K562 (cell line): Measurements from ENCODE around the gene SIK1. TPM values are rescaled to one million over a fixed set of nuclear protein-coding genes. Genes with fewer than 3 reads are reported as not detected.
"Not testable (repeated sequence)": the region's sequence is repeated elsewhere in the genome, so short reads cannot be mapped to it uniquely, and the experiment has no call there.

Experiments
- ATAC-seq: fragments of 200-7000 bp; cut with Tn5 transposase; 3 replicates; pipeline ENCODE4 v1.9.1; 2020; ENCODE audit warnings: moderate library complexity
- BruUV-seq: library from RNA; stranded (reverse); fragments of 400-500 nt; replicated peaks from 2 replicates; lab custom pipeline; 2021; lab: Mats Ljungman, UMichigan
- CTCF ChIA-PET: fragments of 300-600 bp; formaldehyde crosslinking; extraction: SDS; loops from one replicate; lab custom pipeline; 2021; ENCODE audit warnings: low intra/inter-chr PET ratio; lab: Yijun Ruan, JAX
- POLR2A ChIA-PET: fragments of 300-600, 350-650 bp; sonication (Branson Sonifier 250); formaldehyde crosslinking; extraction: SDS; loops from one replicate; lab custom pipeline; 2021; ENCODE audit warnings: antibody characterized with exemption, inconsistent platforms; lab: Yijun Ruan, JAX
- DNase-seq, 4 experiments: peaks; one replicate each; pipeline versions ENCODE4 v3.0.0 to v3.0.0-alpha.2; 2011 to 2018; ENCODE audit warnings: low spot score in 3 of 4, mixed read lengths in 3 of 4; ENCODE audit errors: extremely low read depth in 1 of 4
- FAIRE-seq: peaks from 2 replicates; lab custom pipeline; 2011; peaks lifted over from hg19 to GRCh38; lab: Jason Lieb, UNC
- H2AFZ ChIP-seq: 2 replicates; pipeline ENCODE4 v1.6.0; 2011; ENCODE audit warnings: low read depth, low read length, control low read depth, inconsistent platforms
- H3K27ac ChIP-seq: fragments of 200-600 bp; 3 replicates; pipeline ENCODE4 v1.8.0; 2011; ENCODE audit warnings: low read depth, mild to moderate bottlenecking, control low read depth, inconsistent platforms, low read length, moderate library complexity, mixed read lengths; ENCODE audit errors: extremely low read depth
- H3K27me3 ChIP-seq, 2 experiments: fragments of 300-600 bp in 1 of 2; 2 replicates in 1 of 2; 3 replicates in 1 of 2; pipeline versions ENCODE4 v1.6.0 to v1.8.0; 2011; ENCODE audit warnings: inconsistent platforms in 2 of 2, low read length in 2 of 2, mild to moderate bottlenecking in 1 of 2, mixed read lengths in 1 of 2, moderate library complexity in 1 of 2; ENCODE audit not compliant: control insufficient read depth in 2 of 2, insufficient read depth in 2 of 2
- H3K36me3 ChIP-seq: fragments of 300-600 bp; 3 replicates; pipeline ENCODE4 v1.8.0; 2011; ENCODE audit warnings: mild to moderate bottlenecking, low read length, inconsistent platforms; ENCODE audit not compliant: control insufficient read depth, insufficient read depth
- H3K4me1 ChIP-seq, 2 experiments: fragments of 200-600 bp in 1 of 2; replicated peaks in 1 of 2; 2 replicates in 1 of 2; 3 replicates in 1 of 2; pipeline versions ENCODE4 v1.5.1 to v1.8.0; 2011; ENCODE audit warnings: inconsistent platforms in 2 of 2, low read length in 2 of 2, mild to moderate bottlenecking in 1 of 2, mixed read lengths in 1 of 2, moderate library complexity in 1 of 2; ENCODE audit not compliant: control insufficient read depth in 2 of 2, insufficient read depth in 2 of 2
- H3K4me2 ChIP-seq: 2 replicates; pipeline ENCODE4 v1.6.1; 2011; ENCODE audit warnings: low read length, control low read depth, inconsistent platforms, mixed read lengths; ENCODE audit not compliant: insufficient read depth
- H3K4me3 ChIP-seq: fragments of 200-600 bp; sonication (generic), shearing (Covaris generic); 2 replicates; pipeline ENCODE4 v1.5.1; 2016; ENCODE audit warnings: control low read depth, inconsistent platforms
- H3K79me2 ChIP-seq: fragments of 200-600 bp; 3 replicates; pipeline ENCODE4 v1.8.0; 2011; ENCODE audit warnings: low read length, inconsistent platforms; ENCODE audit not compliant: control insufficient read depth, insufficient read depth
- H3K9ac ChIP-seq, 2 experiments: 2 replicates each; pipeline versions ENCODE4 v1.6.0 to v1.6.1; 2011; ENCODE audit warnings: low read depth in 2 of 2, low read length in 2 of 2, control low read depth in 1 of 2, inconsistent platforms in 1 of 2, mild to moderate bottlenecking in 1 of 2, mixed read lengths in 1 of 2; ENCODE audit not compliant: insufficient read depth in 1 of 2
- H3K9me1 ChIP-seq: one replicate; pipeline ENCODE4 v1.6.0; 2011; ENCODE audit warnings: inconsistent platforms, mild to moderate bottlenecking, low read length, moderate library complexity; ENCODE audit not compliant: control insufficient read depth, insufficient read depth
- H3K9me3 ChIP-seq: replicated peaks from 2 replicates; pipeline ENCODE4 v1.5.1; 2011; ENCODE audit warnings: low read depth, low read length, inconsistent platforms; ENCODE audit not compliant: control insufficient read depth, insufficient read depth
- H4K20me1 ChIP-seq: replicated peaks from 2 replicates; pipeline ENCODE4 v1.6.1; 2011; ENCODE audit warnings: low read length, inconsistent platforms, mixed read lengths; ENCODE audit not compliant: control insufficient read depth, insufficient read depth
- WGBS: fragments of 100-300 bp; shearing (Covaris generic); methylation state at CpG from one replicate; pipeline ENCODE4 v1.1.6; 2016; ENCODE audit warnings: low coverage, mixed read lengths; ENCODE audit not compliant: insufficient coverage; ENCODE audit errors: missing lambda C conversion rate; 5-methylcytosine and 5-hydroxymethylcytosine counted together
- in situ Hi-C: fragments of 300-500 bp; cut with MboI; formaldehyde crosslinking; loops from 4 replicates; pipeline ENCODE4 v1.15.0; 2018; ENCODE audit warnings: inconsistent platforms, mixed read lengths
- intact Hi-C: fragments of 100-400 bp; cut with micrococcal nuclease; formaldehyde crosslinking; loops from 2 replicates; pipeline ENCODE4 v1.14.2; 2022
- polyA plus RNA-seq, 8 experiments: library from polyadenylated mRNA; depleted of rRNA in 4 of 8; stranded (reverse) in 5 of 8; unstranded in 3 of 8; fragments of >200 nt; fragmentation: Nextera tagmentation in 2 of 8; fragmentation: Illumina TruSeq in 1 of 8; extraction: Ambion mirVana in 2 of 8; extraction: Trizol in 1 of 8; gene quantifications; 2 replicates each; pipeline versions ENCODE4 v1.2.1 to v1.2.3, GENCODE V29; 2011 to 2014; ENCODE audit warnings: inconsistent platforms in 1 of 8, missing spikeins in 1 of 8
- total RNA-seq, 7 experiments: library from RNA; depleted of rRNA in 6 of 7; stranded (reverse); fragments of >200 nt in 6 of 7; fragmentation: Illumina TruSeq in 2 of 7; extraction: Trizol in 2 of 7; gene quantifications; 2 replicates each; pipeline versions ENCODE4 v1.2.1 to v1.2.3, GENCODE V29; 2011 to 2021; ENCODE audit warnings: low replicate concordance in 1 of 7

SIK1 gene
- total and polyA plus RNA-seq, 9 of the 15 experiments (the other 6 are each of a cell fraction or from before 2014, with no cell fraction given): 0.45 to 4.3 (median 1.8) TPM; not detected in 2

DNA sequence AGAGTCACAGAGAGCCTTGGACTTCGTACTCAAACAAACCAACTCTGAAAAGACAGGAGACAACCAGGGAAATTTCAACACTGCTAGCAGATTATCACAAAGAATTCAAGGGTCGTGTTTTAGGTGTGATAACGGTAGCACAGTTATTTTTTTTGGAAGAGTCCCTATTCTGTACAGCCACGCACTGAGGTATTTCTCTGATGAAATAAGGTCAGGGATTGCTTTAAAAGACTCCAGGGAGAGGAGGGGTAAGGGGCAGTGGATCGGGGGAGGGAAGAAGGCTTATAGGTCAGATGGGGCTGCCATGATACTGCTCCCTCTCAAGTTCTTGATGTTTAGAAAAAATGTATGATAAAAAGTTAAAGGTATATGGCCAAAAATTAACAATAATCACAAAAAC, 38.2 kb upstream of the SIK1 start:
- in situ Hi-C loops, H3K36me3 ChIP-seq, H3K9ac ChIP-seq, H3K79me2 ChIP-seq, DNase-seq, H2AFZ ChIP-seq, CTCF ChIA-PET, H3K4me2 ChIP-seq, intact Hi-C loops, H3K27ac ChIP-seq, POLR2A ChIA-PET, BruUV-seq, H3K27me3 ChIP-seq, FAIRE-seq, H3K4me3 ChIP-seq, H3K9me3 ChIP-seq, H3K9me1 ChIP-seq, H4K20me1 ChIP-seq, H3K4me1 ChIP-seq: not testable (repeated sequence)
- WGBS: no CpG with 5 or more reads among the region's 5 CpGs
- peak; percentile 42; the same call in 2 of the 3 replicates for ATAC-seq

DNA sequence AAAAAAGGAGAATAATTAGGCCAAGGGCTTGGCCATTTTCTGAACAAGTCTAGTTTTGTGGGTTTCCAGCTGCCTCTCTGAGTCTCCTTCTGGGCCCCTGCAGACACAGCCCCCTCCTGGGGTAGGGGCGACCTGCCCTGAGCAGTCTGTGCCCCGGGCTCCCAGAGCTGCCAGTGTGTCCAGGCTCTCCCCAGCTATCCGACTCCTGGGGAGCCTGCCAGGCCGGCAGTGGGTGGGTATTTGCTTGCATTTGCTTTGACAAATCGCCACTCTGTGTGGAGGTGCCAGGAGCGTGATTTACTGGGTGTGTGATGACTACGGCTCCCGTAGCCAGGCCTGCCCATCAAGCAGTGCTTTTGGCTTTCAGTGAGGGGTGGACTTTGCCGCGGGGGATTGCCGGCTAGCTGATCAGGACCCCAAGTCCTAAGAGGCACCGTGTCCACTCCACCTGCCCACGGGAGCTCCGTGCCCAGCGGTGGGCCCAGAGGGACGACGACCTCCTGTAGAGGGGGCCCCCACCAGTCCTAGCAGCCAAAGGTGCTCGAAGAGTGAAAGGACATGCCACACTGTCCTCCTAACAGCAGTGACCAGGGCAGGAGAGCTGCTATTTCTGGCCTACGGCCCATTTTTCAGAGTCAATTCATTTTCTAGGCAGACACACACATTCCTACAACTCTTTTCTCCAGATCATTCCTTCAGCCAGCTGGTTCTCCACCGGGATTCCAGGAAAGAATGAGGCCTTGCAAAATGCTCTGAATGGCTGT, 36.7 kb upstream of the SIK1 start:
- POLR2A ChIA-PET, in situ Hi-C loops, H3K4me1 ChIP-seq, H3K79me2 ChIP-seq, H4K20me1 ChIP-seq, H3K27ac ChIP-seq, H3K36me3 ChIP-seq, CTCF ChIA-PET, DNase-seq, intact Hi-C loops, H2AFZ ChIP-seq, H3K9me1 ChIP-seq, H3K4me3 ChIP-seq, H3K4me2 ChIP-seq, ATAC-seq, H3K27me3 ChIP-seq, H3K9ac ChIP-seq, FAIRE-seq, H3K9me3 ChIP-seq, BruUV-seq: not testable (repeated sequence)
- no CpG with 5 or more reads among the region's 20 CpGs for WGBS

DNA sequence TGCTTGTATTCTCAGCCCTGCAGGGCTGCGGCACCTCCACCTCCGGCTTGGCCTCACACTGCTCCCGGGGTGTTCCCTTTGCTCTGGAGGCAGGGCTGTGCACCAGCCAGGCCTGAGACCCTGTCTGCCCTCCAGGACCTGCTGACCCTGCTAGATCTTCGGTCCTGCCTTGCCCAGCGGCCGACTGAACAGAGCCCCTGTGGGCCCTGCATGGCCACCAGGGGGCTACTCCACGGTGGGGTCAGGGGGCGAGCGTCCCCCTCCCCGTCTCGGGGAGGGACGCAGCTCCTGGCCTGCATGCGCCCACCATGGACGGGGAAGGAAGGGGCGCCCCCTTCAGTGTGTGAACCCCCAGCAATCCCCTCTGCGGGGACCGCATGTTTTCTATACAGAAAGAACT, 36.0 kb upstream of the SIK1 start:
- H3K9ac ChIP-seq, H3K9me1 ChIP-seq, H3K4me3 ChIP-seq, in situ Hi-C loops, BruUV-seq, H2AFZ ChIP-seq, POLR2A ChIA-PET, H3K4me1 ChIP-seq, intact Hi-C loops, H3K4me2 ChIP-seq, H3K79me2 ChIP-seq, CTCF ChIA-PET, H3K27me3 ChIP-seq, DNase-seq, H3K27ac ChIP-seq, FAIRE-seq, H4K20me1 ChIP-seq, H3K9me3 ChIP-seq, H3K36me3 ChIP-seq: not testable (repeated sequence)
- WGBS: no CpG with 5 or more reads among the region's 17 CpGs
- peak; percentile 52 for ATAC-seq

DNA sequence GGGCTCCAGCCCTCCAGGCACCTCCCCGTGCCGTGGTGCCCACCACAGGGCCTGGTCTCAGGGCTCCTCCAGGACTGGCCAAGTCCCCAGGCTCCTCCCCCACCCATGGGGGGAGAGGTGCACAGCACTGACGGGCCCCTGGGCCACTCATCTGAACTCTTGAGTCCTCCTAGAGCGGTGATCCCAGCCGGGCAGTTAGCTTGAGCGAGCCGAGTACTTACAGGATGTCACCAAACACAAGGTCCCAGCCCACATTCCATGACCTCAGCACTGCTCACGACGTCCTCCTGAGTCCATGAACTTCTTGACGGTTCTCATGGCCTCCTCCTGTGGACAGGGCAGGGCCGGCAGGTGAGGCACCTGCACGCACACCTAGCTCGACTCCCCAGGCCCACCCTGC, 33.5 kb upstream of the SIK1 start:
- H3K9me1 ChIP-seq, H3K9me3 ChIP-seq, H3K36me3 ChIP-seq, CTCF ChIA-PET, H4K20me1 ChIP-seq, POLR2A ChIA-PET, H3K4me3 ChIP-seq, H3K79me2 ChIP-seq, in situ Hi-C loops, H2AFZ ChIP-seq, H3K9ac ChIP-seq, H3K4me2 ChIP-seq, DNase-seq, H3K27me3 ChIP-seq, FAIRE-seq, BruUV-seq, ATAC-seq, H3K27ac ChIP-seq, intact Hi-C loops, H3K4me1 ChIP-seq: not testable (repeated sequence)
- no CpG with 5 or more reads among the region's 13 CpGs for WGBS
